ENCODE data around the gene AQP6. TPM values are rescaled to one million over a fixed set of nuclear protein-coding genes. Genes with fewer than 3 reads are reported as not detected.

The AQP6 gene
- total RNA-seq, 1 experiment from 2014 or later = not detected

- TF ChIP-seq CTCF (IDR thresholded peaks at IDR 0.05; ENCODE audit: unreplicated experiment) = no peak
- H3K4me3 Mint-ChIP-seq (ENCODE audit: unreplicated experiment) = no peak overlapping the region
- DNase-seq (ENCODE audit: unreplicated experiment) = no peak
- peaks cover 15% of the 10 kb centered on the region for H3K4me1 Mint-ChIP-seq (ENCODE audit: insufficient read depth, unreplicated experiment)
- POLR2A ChIA-PET = interaction anchor here (0.9 kb wide), 1 partner anchor 22 kb away, joined by 3 read pairs; no protein-coding TSS in a partner anchor
- no peaks in the 10 kb centered on the region for H3K36me3 Mint-ChIP-seq (ENCODE audit: insufficient read depth, unreplicated experiment)
- no peak overlapping the region for H3K27ac Mint-ChIP-seq (ENCODE audit: low read depth, unreplicated experiment)
- no TSS peak for BruUV-seq (replicated peaks)
- intact Hi-C loops (cut with micrococcal nuclease) = no loop called here
- CTCF ChIA-PET = interaction anchor here (0.5 kb wide), 1 partner anchor 1939 kb away, joined by 3 read pairs; no protein-coding TSS in a partner anchor
- H3K9me3 Mint-ChIP-seq (ENCODE audit: unreplicated experiment) = no peaks in the 10 kb centered on the region
- no peaks in the 10 kb centered on the region for H3K27me3 Mint-ChIP-seq (ENCODE audit: insufficient read depth, unreplicated experiment)
Measured at GRCh38 chr12:49939307-49939706, 33.4 kb upstream of the AQP6 start.

GRCh38 chr12:49939707-49940106, 33.0 kb upstream of the AQP6 start:
- Mint-ChIP-seq H3K27ac (ENCODE audit: low read depth, unreplicated experiment) (no peak overlapping the region), H3K9me3 (ENCODE audit: unreplicated experiment) (no peaks in the 10 kb centered on the region), H3K4me3 (ENCODE audit: unreplicated experiment) (no peak overlapping the region), H3K36me3 (ENCODE audit: insufficient read depth, unreplicated experiment) (no peaks in the 10 kb centered on the region), H3K27me3 (ENCODE audit: insufficient read depth, unreplicated experiment) (no peaks in the 10 kb centered on the region), H3K4me1 (ENCODE audit: insufficient read depth, unreplicated experiment) (peaks cover 11% of the 10 kb centered on the region)
- POLR2A ChIA-PET = interaction anchor here (0.9 kb wide), 1 partner anchor 22 kb away, joined by 3 read pairs; no protein-coding TSS in a partner anchor
- no TSS peak for BruUV-seq (replicated peaks)
- CTCF ChIA-PET = interaction anchor here (0.5 kb wide), 1 partner anchor 1939 kb away, joined by 3 read pairs; no protein-coding TSS in a partner anchor
- intact Hi-C loops (cut with micrococcal nuclease) = no loop called here
- TF ChIP-seq CTCF (IDR thresholded peaks at IDR 0.05; ENCODE audit: unreplicated experiment) = no peak
- no peak for DNase-seq (ENCODE audit: unreplicated experiment)

GRCh38 chr12:49941556-49942511, 30.9 kb upstream of the AQP6 start:
- Mint-ChIP-seq H3K36me3 (ENCODE audit: insufficient read depth, unreplicated experiment) (peaks cover 6% of the 10 kb centered on the region), H3K27ac (ENCODE audit: low read depth, unreplicated experiment) (no peak overlapping the region), H3K4me1 (ENCODE audit: insufficient read depth, unreplicated experiment) (peaks cover 19% of the 10 kb centered on the region), H3K27me3 (ENCODE audit: insufficient read depth, unreplicated experiment) (no peaks in the 10 kb centered on the region), H3K9me3 (ENCODE audit: unreplicated experiment) (no peaks in the 10 kb centered on the region), H3K4me3 (ENCODE audit: unreplicated experiment) (no peak overlapping the region)
- no TSS peak for BruUV-seq (replicated peaks)
- DNase-seq (ENCODE audit: unreplicated experiment) = no peak
- CTCF ChIA-PET = interaction anchor here (0.6 to 1.7 kb wide), 4 partner anchors 12 to 145 kb away, joined by 3 to 6 read pairs (median 4); no protein-coding TSS in a partner anchor
- no peak for TF ChIP-seq CTCF (IDR thresholded peaks at IDR 0.05; ENCODE audit: unreplicated experiment)
- intact Hi-C loops (cut with micrococcal nuclease) = no loop called here
- POLR2A ChIA-PET = no interaction called here

GRCh38 chr12:49942512-49942893, 30.2 kb upstream of the AQP6 start:
- Mint-ChIP-seq H3K27me3 (ENCODE audit: insufficient read depth, unreplicated experiment) (no peaks in the 10 kb centered on the region), H3K36me3 (ENCODE audit: insufficient read depth, unreplicated experiment) (peaks cover 6% of the 10 kb centered on the region), H3K4me3 (ENCODE audit: unreplicated experiment) (no peak overlapping the region), H3K27ac (ENCODE audit: low read depth, unreplicated experiment) (no peak overlapping the region), H3K4me1 (ENCODE audit: insufficient read depth, unreplicated experiment) (peaks cover 19% of the 10 kb centered on the region), H3K9me3 (ENCODE audit: unreplicated experiment) (no peaks in the 10 kb centered on the region)
- ChIA-PET CTCF (interaction anchor here (0.6 to 1.7 kb wide), 4 partner anchors 25 to 144 kb away, joined by 3 to 6 read pairs (median 4); no protein-coding TSS in a partner anchor), POLR2A (interaction anchor here (0.6 kb wide), 1 partner anchor 567 kb away, joined by 3 read pairs; no protein-coding TSS in a partner anchor)
- intact Hi-C loops (cut with micrococcal nuclease) = no loop called here
- DNase-seq (ENCODE audit: unreplicated experiment) = no peak
- TF ChIP-seq CTCF (IDR thresholded peaks at IDR 0.05; ENCODE audit: unreplicated experiment) = no peak
- BruUV-seq (replicated peaks) = no TSS peak

Measured in MCF 10A (cell line).